ENCODE results near the gene SYT12. TPM values are rescaled to one million over a fixed set of nuclear protein-coding genes. Genes with fewer than 3 reads are reported as not detected.

Gene SYT12
- total RNA-seq, 1 experiment from 2014 or later, result 4.8 TPM

DNA sequence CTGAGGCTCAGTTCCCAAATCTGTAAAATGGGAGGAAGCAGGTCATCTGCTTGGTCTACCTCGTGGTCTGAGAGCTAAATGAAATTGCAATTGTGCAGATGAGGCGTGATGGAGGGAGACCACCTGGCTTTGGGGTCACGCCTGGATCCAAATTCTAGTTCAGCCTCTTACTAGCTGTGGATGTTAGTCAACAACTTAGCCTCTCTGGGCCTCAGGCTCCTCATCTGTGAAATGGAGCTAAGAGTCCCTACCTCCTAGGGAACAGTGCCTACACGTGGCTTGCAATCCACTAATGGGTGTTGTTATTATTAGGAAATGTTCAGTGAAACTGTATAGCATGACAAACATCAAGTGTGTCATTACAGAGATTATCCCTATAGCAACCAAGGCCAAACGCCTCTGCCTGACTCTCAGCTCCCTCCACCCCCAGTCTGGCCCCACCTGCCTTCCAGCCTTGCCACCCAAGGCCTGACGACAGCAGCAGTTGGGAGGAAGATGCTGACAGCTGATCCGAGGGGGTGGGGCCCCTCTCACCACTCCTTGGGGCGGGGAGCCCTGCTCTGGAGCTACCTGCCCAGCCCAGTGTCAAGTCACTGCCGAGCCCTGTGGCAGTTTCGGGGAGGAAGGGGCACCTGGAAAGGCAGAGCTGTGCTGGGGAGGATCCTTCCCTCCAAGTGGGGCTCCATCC lies 32.0 kb downstream of the SYT12 start:
- peak overlapping the region; percentile 87 for H3K9ac ChIP-seq (ENCODE audit: low read length)
- intact Hi-C loops (cut with micrococcal nuclease), result loop anchor here (10.0 kb wide), 2 partner anchors 170 to 190 kb away; no protein-coding TSS in a partner anchor
- POLR2A ChIA-PET (ENCODE audit: unreplicated experiment), result interaction anchor here (0.5 to 1.1 kb wide), 5 partner anchors 24 to 319 kb away, joined by 3 to 9 read pairs (median 6); no protein-coding TSS in a partner anchor

DNA sequence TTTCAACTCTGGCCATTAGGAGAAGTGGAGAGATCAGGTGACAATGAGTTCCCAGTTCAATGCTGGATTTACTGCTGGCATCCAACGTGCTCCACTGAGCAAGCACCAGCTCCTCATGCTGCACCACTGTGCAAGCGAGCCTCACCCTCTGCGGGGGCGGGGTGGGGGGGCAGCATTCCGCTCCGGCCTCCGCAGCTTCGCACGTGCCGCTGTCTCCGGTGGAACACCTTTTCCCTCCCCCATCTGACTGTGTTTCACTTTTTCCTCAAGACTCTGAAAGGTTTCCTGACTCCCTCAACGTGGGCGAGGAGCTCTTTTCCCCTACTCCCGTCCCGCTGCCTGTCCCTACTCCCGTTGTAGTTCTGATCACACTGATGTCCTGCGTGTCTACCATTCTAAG lies 32.9 kb downstream of the SYT12 start:
- H3K27ac ChIP-seq (ENCODE audit: low read length), result peak overlapping the region; percentile 98
- peaks cover 48% of the 10 kb centered on the region for H3K4me1 ChIP-seq (ENCODE audit: insufficient read depth, low read length)
- H3K9me3 ChIP-seq (ENCODE audit: low read length), result no peaks in the 10 kb centered on the region
- H4K20me1 ChIP-seq (ENCODE audit: low read length), result no peaks in the 10 kb centered on the region
- TF ChIP-seq EZH2 (IDR thresholded peaks at IDR 0.05; ENCODE audit: low read length, unreplicated experiment) (no peak), EZH2phosphoT487 (IDR thresholded peaks at IDR 0.05; ENCODE audit: borderline replicate concordance, low read length) (no peak), CTCF (conservative IDR thresholded peaks at IDR 0.05; ENCODE audit: low read depth, low read length) (no peak)
- DNase-seq (peak; percentile 70), ATAC-seq (peak; percentile 19)
- H3K4me2 ChIP-seq (ENCODE audit: low read length), result peak overlapping the region; percentile 95
- peak overlapping the region; percentile 79 for H2AFZ ChIP-seq (ENCODE audit: low read length)
- CTCF ChIA-PET, result interaction anchor here (0.6 kb wide), 2 partner anchors 112 to 295 kb away, joined by 3 read pairs; no protein-coding TSS in a partner anchor
- no peaks in the 10 kb centered on the region for H3K36me3 ChIP-seq (ENCODE audit: low read depth, low read length)
- no peaks in the 10 kb centered on the region for H3K27me3 ChIP-seq (ENCODE audit: low read length)
- intact Hi-C loops (cut with micrococcal nuclease), result loop anchor here (10.0 kb wide), 2 partner anchors 171 to 189 kb away; no protein-coding TSS in a partner anchor
- H3F3A ChIP-seq (ENCODE audit: low read length, unreplicated experiment), result peaks cover 3% of the 10 kb centered on the region
- peak overlapping the region; percentile 87 for H3K9ac ChIP-seq (ENCODE audit: low read length)
- TSS peak; percentile 36 for BruUV-seq (replicated peaks)
- H3K79me2 ChIP-seq (ENCODE audit: low read length), result peaks cover 40% of the 10 kb centered on the region
- peak overlapping the region; percentile 77 for H3K4me3 ChIP-seq (ENCODE audit: low read length)
- H3K9me2 ChIP-seq (replicated peaks; ENCODE audit: low read length), result no peaks in the 10 kb centered on the region
- POLR2A ChIA-PET (ENCODE audit: unreplicated experiment), result interaction anchor here (0.5 to 1.1 kb wide), 4 partner anchors 24 to 63 kb away, joined by 3 to 9 read pairs (median 8); no protein-coding TSS in a partner anchor

More for the DNA sequence above, 32.0 kb downstream of the SYT12 start:
- H2AFZ ChIP-seq (ENCODE audit: low read length), result no peak overlapping the region
- CTCF ChIA-PET, result interaction anchor here (0.6 to 1.2 kb wide), 4 partner anchors 26 to 262 kb away, joined by 3 to 4 read pairs (median 4); partner anchors contain the start of gene KDM2A
- no peaks in the 10 kb centered on the region for H3K27me3 ChIP-seq (ENCODE audit: low read length)
- H3K79me2 ChIP-seq (ENCODE audit: low read length), result peaks cover 32% of the 10 kb centered on the region
- peak overlapping the region; percentile 95 for H3K4me2 ChIP-seq (ENCODE audit: low read length)
- peaks cover 42% of the 10 kb centered on the region for H3K4me1 ChIP-seq (ENCODE audit: insufficient read depth, low read length)
- no peak for TF ChIP-seq EZH2phosphoT487 (IDR thresholded peaks at IDR 0.05; ENCODE audit: borderline replicate concordance, low read length)
- TF ChIP-seq CTCF (conservative IDR thresholded peaks at IDR 0.05; ENCODE audit: low read depth, low read length), result no peak
- TF ChIP-seq EZH2 (IDR thresholded peaks at IDR 0.05; ENCODE audit: low read length, unreplicated experiment), result no peak
- H3K9me2 ChIP-seq (replicated peaks; ENCODE audit: low read length), result no peaks in the 10 kb centered on the region
- peak; percentile 68 for ATAC-seq
- no peaks in the 10 kb centered on the region for H4K20me1 ChIP-seq (ENCODE audit: low read length)
- peak; percentile 99 for DNase-seq
- no TSS peak for BruUV-seq (replicated peaks)
- H3K36me3 ChIP-seq (ENCODE audit: low read depth, low read length), result no peaks in the 10 kb centered on the region
- peak overlapping the region; percentile 98 for H3K27ac ChIP-seq (ENCODE audit: low read length)
- H3K4me3 ChIP-seq (ENCODE audit: low read length), result peak overlapping the region; percentile 77
- H3F3A ChIP-seq (ENCODE audit: low read length, unreplicated experiment), result peaks cover 3% of the 10 kb centered on the region
- no peaks in the 10 kb centered on the region for H3K9me3 ChIP-seq (ENCODE audit: low read length)

All from PC-3 (cell line).